Activated CD4-positive, alpha-beta T cell treated with anti-CD3 and anti-CD28 coated beads, Interleukin-10, Interleukin-2, amounts not matched to agents 100 ng/mL and 50 ng/mL, durations not matched to agents 16 hours and 8 hours (primary cell): ENCODE data around the gene ATP11C.
"Not testable (repeated sequence)": the region's sequence is repeated elsewhere in the genome, so short reads cannot be mapped to it uniquely, and the experiment has no call there.

Experiments used
- DNase-seq: peaks from one replicate; pipeline ENCODE4 v3.0.0-alpha.2; 2020

Gene ATP11C

GRCh38 chrX:139932901-139933796 is at the start of gene ATP11C:
ATP11C (minus strand) TSS chrX:139933053; CDS start chrX:139932042, 1,011 bp downstream.
- DNase-seq = peak; percentile 86

GRCh38 chrX:139974471-139974870 is 41.6 kb upstream of the ATP11C start:
- no peak for DNase-seq

- no peak for DNase-seq
Measured at GRCh38 chrX:139972629-139973624, 40.1 kb upstream of the ATP11C start.

- no peak for DNase-seq
Measured at GRCh38 chrX:139972113-139972512, 39.3 kb upstream of the ATP11C start.

DNA sequence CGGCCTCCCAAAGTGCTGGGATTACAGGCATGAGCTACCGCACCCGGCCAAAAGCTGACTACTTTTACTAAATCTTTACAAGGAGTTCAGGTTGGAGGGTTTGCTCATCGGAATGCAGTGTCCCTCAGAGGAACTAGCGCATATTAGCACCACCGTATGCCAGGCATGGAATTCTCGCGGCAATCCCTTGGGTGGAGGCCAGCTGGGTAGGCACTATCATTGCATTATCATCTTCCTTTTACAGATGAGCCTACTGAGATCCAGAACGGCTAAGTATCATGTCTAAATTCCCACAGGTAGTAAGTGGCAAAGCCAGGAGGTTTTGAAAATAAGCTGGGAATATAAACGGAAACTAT is 38.5 kb upstream of the ATP11C start:
- DNase-seq = no peak

- DNase-seq = no peak
Measured at GRCh38 chrX:139969286-139969685, 36.4 kb upstream of the ATP11C start.

DNA sequence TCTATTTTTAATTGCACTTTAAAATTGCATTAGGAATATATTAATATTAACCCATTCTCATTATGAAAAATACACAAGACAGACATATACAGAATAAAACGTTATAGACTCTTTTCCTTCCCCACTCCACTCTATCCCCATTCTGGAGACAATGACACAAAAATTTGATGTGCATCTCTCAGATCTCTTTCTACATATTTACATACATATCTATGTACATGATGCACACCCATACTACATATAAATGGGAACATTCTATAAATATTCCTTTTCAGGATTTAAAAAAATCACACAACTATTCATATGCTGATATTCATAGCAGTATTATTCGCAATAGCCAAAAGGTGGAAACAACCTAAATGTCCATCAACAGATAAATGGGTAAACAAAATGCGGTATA is 34.9 kb upstream of the ATP11C start:
- no peak for DNase-seq

DNA sequence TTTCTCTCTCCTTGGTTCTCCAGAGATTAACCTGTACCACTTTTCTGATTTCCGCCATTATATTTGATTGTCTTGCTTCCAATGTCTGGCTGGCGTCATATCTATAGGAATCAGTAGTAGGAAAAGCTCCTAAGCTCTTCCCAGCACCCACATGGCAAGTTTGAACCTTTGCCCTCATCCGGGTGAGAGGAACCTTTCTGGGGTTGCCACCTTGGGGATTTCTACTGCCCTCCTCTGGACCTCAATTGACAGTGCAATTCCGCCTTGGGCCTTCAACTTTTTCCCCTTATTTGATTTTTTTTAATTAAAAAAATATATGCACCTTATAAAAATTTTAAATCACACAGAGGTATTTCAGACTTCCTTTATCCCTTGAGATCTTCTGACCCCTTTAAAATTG is 34.4 kb upstream of the ATP11C start:
- DNase-seq = peak; percentile 13

GRCh38 chrX:139966159-139966558 is 33.3 kb upstream of the ATP11C start:
- DNase-seq = peak; percentile 8

- DNase-seq = no peak
Measured at GRCh38 chrX:139965421-139965820, 32.6 kb upstream of the ATP11C start, which contains the start of gene CXorf66. CXorf66 (minus strand) TSS chrX:139965521; CDS start chrX:139965496, 25 bp downstream.

- DNase-seq = not testable (repeated sequence)
Measured at GRCh38 chrX:139961091-139961490, 28.2 kb upstream of the ATP11C start.

- DNase-seq = no peak
Measured at GRCh38 chrX:139949703-139950102, 16.9 kb upstream of the ATP11C start.

DNA sequence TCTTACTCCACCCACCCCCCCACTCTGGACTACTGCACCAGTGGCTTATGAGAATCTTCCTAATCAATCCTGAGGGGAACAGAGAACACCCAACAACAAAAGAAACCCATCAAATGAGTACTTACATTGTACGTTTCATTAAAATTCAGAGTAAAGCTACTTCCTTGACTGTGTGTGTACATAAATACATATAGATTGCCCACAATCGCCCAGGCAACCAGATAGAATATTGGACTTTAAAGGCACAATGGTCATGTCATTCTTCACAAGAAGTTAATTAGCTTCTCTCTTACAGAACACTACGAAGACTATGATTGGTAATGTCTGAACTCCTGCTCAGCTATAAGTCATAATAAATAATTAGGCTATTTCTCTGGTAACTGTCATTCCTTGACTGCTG is 12.2 kb upstream of the ATP11C start:
- no peak for DNase-seq

DNA sequence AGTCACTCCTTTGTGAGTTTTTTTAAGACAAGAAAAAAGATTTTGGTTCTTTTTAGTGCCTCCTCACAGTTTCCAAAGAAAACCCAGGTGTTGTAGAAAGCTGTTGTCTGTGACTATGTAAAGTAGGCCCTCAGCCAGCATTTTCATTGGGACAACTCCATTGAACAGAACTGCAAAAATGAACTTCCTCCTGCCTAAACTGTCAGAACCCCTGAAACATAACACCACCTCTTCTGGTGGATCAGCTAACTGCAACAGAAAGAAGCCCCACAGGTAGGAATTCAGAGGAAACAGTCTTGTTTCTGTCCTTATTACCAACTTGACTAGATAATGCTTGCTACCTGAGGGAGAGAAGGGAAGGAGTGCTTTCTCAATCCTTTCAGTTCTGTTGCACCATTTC is 3.4 kb upstream of the ATP11C start:
- DNase-seq = peak; percentile 3

- DNase-seq = no peak
Measured at GRCh38 chrX:139933904-139934303, 1.1 kb upstream of the ATP11C start.

DNA sequence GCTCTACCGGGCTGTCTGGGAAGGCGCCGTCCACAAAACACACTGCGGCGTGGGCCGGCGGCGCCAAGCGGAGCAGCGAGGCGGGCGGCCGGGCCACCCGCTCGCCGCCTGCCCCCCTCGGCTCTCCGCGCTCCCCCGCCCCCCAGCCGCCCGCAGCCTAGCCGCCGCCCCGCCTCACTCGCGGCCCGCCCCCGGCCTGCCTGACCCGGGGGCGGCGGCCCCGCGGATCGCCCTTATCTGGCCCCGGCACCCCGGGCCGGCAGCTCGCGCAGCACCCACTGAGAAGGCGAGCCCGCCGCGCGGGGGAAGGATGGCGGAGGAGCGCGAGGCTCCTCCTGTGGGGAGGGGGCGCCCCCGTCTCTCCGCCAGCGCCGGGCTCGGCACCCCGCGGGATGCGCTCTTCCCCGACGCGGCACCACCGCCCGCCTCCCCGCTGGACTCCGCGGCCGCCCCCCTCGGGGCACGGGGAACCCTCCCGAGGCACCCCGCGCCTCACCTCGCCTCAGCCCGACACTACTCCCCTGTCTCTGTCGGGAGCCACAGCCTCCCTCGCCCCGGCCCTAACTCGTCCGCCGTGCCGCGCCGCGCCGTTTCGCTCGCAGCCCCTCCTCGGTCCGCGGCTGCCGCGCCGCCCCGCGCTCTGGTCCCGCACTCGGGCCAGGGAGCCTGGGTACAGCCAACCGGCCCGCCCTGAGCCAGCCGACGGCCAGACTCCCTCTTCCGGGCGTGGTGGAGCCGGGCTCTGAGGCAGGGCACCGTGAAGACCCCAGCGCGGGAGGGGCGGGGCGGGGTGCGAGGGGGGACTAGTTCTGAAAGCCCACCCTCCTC is 566 bp downstream of the ATP11C start:
- DNase-seq = peak; percentile 22

- no peak for DNase-seq
Measured at GRCh38 chrX:139931646-139932072, 1.2 kb downstream of the ATP11C start.

- DNase-seq = no peak
Measured at GRCh38 chrX:139930916-139931645, 1.8 kb downstream of the ATP11C start.

GRCh38 chrX:139930401-139930800 is 2.5 kb downstream of the ATP11C start:
- DNase-seq = peak; percentile 69

DNA sequence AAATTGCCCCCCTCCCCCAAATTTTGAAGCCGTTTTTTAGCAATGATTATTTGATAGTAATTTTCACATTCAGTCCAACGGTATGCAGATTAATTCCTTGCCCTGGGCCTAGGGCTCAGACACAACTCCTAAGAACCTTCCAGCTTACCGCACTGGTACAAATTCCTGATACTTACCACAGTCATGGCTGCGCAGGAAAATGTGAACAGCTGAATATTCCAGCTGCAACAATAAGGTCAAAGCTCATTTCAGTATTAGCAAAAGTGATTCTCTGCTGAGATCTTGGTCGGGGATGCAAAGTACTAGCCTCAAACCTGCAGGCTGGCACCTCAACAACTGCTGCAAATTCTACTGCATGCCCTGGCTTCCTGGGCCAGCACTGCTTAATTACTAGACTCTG is 3.0 kb downstream of the ATP11C start:
- DNase-seq = peak; percentile 14

DNA sequence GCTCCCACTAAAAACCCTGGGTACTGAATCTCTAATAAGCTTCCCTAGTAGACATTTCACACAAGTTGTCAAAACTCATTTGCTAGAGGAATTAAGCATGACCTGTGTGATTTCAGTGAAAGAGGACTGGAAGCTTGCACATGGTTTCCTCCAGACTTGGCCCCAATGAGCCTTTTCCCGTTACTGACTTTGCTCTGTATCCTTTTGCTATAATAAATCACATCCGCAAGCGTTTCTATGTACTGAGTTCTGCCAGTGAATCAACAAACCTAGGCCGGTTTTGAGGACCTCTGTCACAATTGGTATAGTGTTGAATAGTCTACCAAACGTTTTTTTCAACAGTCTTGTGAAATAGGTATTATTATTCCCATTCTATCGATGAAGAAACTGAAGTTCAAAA is 8.2 kb downstream of the ATP11C start:
- no peak for DNase-seq
